ENCODE data around the gene GABRD. TPM values are rescaled to one million over a fixed set of nuclear protein-coding genes. Genes with fewer than 3 reads are reported as not detected.

The GABRD gene
- total and polyA plus RNA-seq, 7 donors, result 0.05 to 0.66 (median 0.35) TPM; not detected in 3

GRCh38 chr1:2001773-2002411, 17.3 kb upstream of the GABRD start:
- no peak for DNase-seq
- 63 to 69% (median 66%) methylated on average over 13 of the region's 13 CpGs for WGBS, 3 donors
- Histone ChIP-seq H3K36me3 (ENCODE audit: insufficient read depth in 1 of 2, low read depth in 1 of 2) (no peaks in the 10 kb centered on the region), H3K4me1 (no peaks in the 10 kb centered on the region), H3K27me3 (ENCODE audit: insufficient read depth in 3 of 3, low read length in 2 of 3) (peaks cover 0 to 65% (median 19%) of the 10 kb centered on the region in 3 donors), H3K27ac (no peak overlapping the region), H3K9me3 (no peaks in the 10 kb centered on the region), H3K4me3 (no peak overlapping the region)
- TF ChIP-seq CTCF (IDR thresholded peaks at IDR 0.05), result no peak
- ATAC-seq, result no peak
- intact Hi-C loops (cut with DNase I), result no loop called here

GRCh38 chr1:2003541-2004131, 15.5 kb upstream of the GABRD start, which contains the start of gene CFAP74:
TSS of gene CFAP74 (minus strand) at chr1:2003786. CDS start at chr1:1990956, 12,830 bp downstream.
- peaks cover 0 to 79% (median 19%) of the 10 kb centered on the region in 3 donors for H3K27me3 ChIP-seq (ENCODE audit: insufficient read depth in 3 of 3, low read length in 2 of 3)
- no peak for ATAC-seq
- DNase-seq, result no peak
- H3K9me3 ChIP-seq, result no peaks in the 10 kb centered on the region
- intact Hi-C loops (cut with DNase I), result no loop called here
- H3K27ac ChIP-seq, result no peak within 1 kb of the TSS
- TF ChIP-seq CTCF (IDR thresholded peaks at IDR 0.05), result no peak
- H3K4me3 ChIP-seq, result no peak within 1 kb of the TSS
- no peaks in the 10 kb centered on the region for H3K4me1 ChIP-seq
- no peaks in the 10 kb centered on the region for H3K36me3 ChIP-seq (ENCODE audit: insufficient read depth in 1 of 2, low read depth in 1 of 2)
- WGBS, 3 donors, result 3 to 5% (median 3%) methylated on average over 42 to 49 of the region's 49 CpGs

- H3K27me3 ChIP-seq (ENCODE audit: insufficient read depth in 3 of 3, low read length in 2 of 3), result peaks cover 0 to 90% (median 25%) of the 10 kb centered on the region in 3 donors
- 66 to 68% (median 68%) methylated on average over 21 of the region's 21 CpGs for WGBS, 3 donors
- TF ChIP-seq CTCF (IDR thresholded peaks at IDR 0.05), result no peak
Measured at GRCh38 chr1:2004856-2005255, 14.3 kb upstream of the GABRD start.

GRCh38 chr1:2009101-2010053, 9.8 kb upstream of the GABRD start:
- Histone ChIP-seq H3K27ac (no peak overlapping the region), H3K4me1 (no peaks in the 10 kb centered on the region), H3K4me3 (no peak overlapping the region), H3K36me3 (ENCODE audit: insufficient read depth in 1 of 2, low read depth in 1 of 2) (no peaks in the 10 kb centered on the region), H3K27me3 (ENCODE audit: insufficient read depth in 3 of 3, low read length in 2 of 3) (peaks cover 0 to 81% (median 15%) of the 10 kb centered on the region in 3 donors), H3K9me3 (no peaks in the 10 kb centered on the region)
- TF ChIP-seq CTCF (IDR thresholded peaks at IDR 0.05), result no peak
- 66 to 70% (median 66%) methylated on average over 27 of the region's 27 CpGs for WGBS, 3 donors
- ATAC-seq (no peak), DNase-seq (no peak)
- intact Hi-C loops (cut with DNase I), result no loop called here

More at GRCh38 chr1:2004856-2005255, 14.3 kb upstream of the GABRD start:
- DNase-seq (no peak), ATAC-seq (no peak)
- Histone ChIP-seq H3K9me3 (no peaks in the 10 kb centered on the region), H3K4me1 (no peaks in the 10 kb centered on the region), H3K36me3 (ENCODE audit: insufficient read depth in 1 of 2, low read depth in 1 of 2) (no peaks in the 10 kb centered on the region), H3K27ac (no peak overlapping the region), H3K4me3 (no peak overlapping the region)
- intact Hi-C loops (cut with DNase I), result no loop called here
